ENCODE results near the gene HOXA5. TPM values are rescaled to one million over a fixed set of nuclear protein-coding genes. Genes with fewer than 3 reads are reported as not detected.

Gene HOXA5
- total and polyA plus RNA-seq, 10 of the 15 experiments (the other 5 are each of a cell fraction or from before 2014, with no cell fraction given): 0.05 to 0.13 TPM; not detected in 8

- TF ChIP-seq SKIL (IDR thresholded peaks at IDR 0.05; ENCODE audit: low read depth, poor library complexity, severe bottlenecking): no peak
- TF ChIP-seq CUX1 (IDR thresholded peaks at IDR 0.05; ENCODE audit: insufficient replicate concordance, low read depth, low read length): no peak
- TF ChIP-seq NFYA (IDR thresholded peaks at IDR 0.05; ENCODE audit: borderline replicate concordance, low read depth, low read length): no peak
- no peak for TF ChIP-seq NFXL1 (IDR thresholded peaks at IDR 0.05; ENCODE audit: borderline replicate concordance)
- no peak for TF ChIP-seq RELB (IDR thresholded peaks at IDR 0.05; ENCODE audit: low read depth)
These were observed 42.7 kb downstream of the HOXA5 start (continued) for GRCh38 chr7:27100694-27101170.
